Panc1 (cell line): ENCODE data around the gene HJURP.

Experiments used
- POLR2AphosphoS5 ChIP-seq: IDR thresholded peaks from 2 replicates; pipeline ENCODE4 v1.6.1; 2012; ENCODE audit warnings: mild to moderate bottlenecking, low read depth, low read length, moderate library complexity
- TF ChIP-seq, protein P1 (sequence below): fragments of 450-650 bp; IDR thresholded peaks from 2 replicates; pipeline ENCODE4 v1.5.1; 2017; ENCODE audit warnings: mild to moderate bottlenecking

DNA sequence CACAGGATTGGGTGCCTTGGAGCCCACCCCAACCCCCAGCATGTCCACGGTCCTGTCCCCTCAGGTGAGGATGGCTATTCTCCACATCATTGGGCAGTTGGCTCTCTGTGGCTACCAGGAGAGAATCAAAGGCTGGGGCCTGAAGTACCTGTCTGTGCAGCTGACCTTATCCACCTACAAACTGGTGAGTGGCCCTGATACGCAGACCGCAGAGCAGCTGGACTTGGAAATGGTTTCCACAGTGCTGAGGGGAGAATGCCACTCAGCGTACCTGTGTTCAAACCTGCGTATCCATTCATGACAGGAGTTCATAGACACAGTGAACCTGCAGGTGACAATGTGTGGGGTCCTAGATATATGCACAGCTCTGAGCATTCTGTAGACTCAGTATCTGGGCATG, 54.6 kb downstream of the HJURP start:
- TF ChIP-seq, protein P1, sequence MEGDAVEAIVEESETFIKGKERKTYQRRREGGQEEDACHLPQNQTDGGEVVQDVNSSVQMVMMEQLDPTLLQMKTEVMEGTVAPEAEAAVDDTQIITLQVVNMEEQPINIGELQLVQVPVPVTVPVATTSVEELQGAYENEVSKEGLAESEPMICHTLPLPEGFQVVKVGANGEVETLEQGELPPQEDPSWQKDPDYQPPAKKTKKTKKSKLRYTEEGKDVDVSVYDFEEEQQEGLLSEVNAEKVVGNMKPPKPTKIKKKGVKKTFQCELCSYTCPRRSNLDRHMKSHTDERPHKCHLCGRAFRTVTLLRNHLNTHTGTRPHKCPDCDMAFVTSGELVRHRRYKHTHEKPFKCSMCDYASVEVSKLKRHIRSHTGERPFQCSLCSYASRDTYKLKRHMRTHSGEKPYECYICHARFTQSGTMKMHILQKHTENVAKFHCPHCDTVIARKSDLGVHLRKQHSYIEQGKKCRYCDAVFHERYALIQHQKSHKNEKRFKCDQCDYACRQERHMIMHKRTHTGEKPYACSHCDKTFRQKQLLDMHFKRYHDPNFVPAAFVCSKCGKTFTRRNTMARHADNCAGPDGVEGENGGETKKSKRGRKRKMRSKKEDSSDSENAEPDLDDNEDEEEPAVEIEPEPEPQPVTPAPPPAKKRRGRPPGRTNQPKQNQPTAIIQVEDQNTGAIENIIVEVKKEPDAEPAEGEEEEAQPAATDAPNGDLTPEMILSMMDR, result no peak
- TF ChIP-seq POLR2AphosphoS5, result no peak
